Trophoblast cell (in vitro differentiated cells and primary cell): ENCODE measurements around the gene B3GNT3.

Experiments used
- DNase-seq, 2 donors: peaks; one replicate each; pipeline ENCODE4 v3.0.0-alpha.2; 2016
- H2AFZ ChIP-seq: 2 replicates; pipeline ENCODE4 v1.6.1; 2013; ENCODE audit warnings: low read length, moderate library complexity, mild to moderate bottlenecking; ENCODE audit not compliant: insufficient read depth, poor library complexity
- H2AK5ac ChIP-seq: 2 replicates; pipeline ENCODE4 v1.6.1; 2013; ENCODE audit warnings: mild to moderate bottlenecking, low read length
- H2BK120ac ChIP-seq: 2 replicates; pipeline ENCODE4 v1.6.1; 2013; ENCODE audit warnings: low read length, mild to moderate bottlenecking, moderate library complexity; ENCODE audit not compliant: insufficient read depth, poor library complexity
- H2BK12ac ChIP-seq: 2 replicates; pipeline ENCODE4 v1.6.1; 2013; ENCODE audit warnings: mild to moderate bottlenecking, low read length, moderate library complexity
- H2BK5ac ChIP-seq: 2 replicates; pipeline ENCODE4 v1.6.1; 2013; ENCODE audit warnings: low read length, low read depth, moderate library complexity, mild to moderate bottlenecking; ENCODE audit not compliant: poor library complexity
- H3K14ac ChIP-seq: 2 replicates; pipeline ENCODE4 v1.6.1; 2013; ENCODE audit warnings: mild to moderate bottlenecking, low read length
- H3K18ac ChIP-seq: 2 replicates; pipeline ENCODE4 v1.6.1; 2013; ENCODE audit warnings: mild to moderate bottlenecking, low read length
- H3K23ac ChIP-seq: 2 replicates; pipeline ENCODE4 v1.6.1; 2013; ENCODE audit warnings: low read length
- H3K27ac ChIP-seq: 2 replicates; pipeline ENCODE4 v1.5.1; 2013; ENCODE audit warnings: low read depth, mild to moderate bottlenecking, inconsistent platforms, low read length, moderate library complexity
- H3K27me3 ChIP-seq: 2 replicates; pipeline ENCODE4 v1.6.1; 2013; ENCODE audit warnings: inconsistent platforms, mild to moderate bottlenecking, low read length, moderate library complexity; ENCODE audit not compliant: insufficient read depth
- H3K36me3 ChIP-seq, 2 experiments: 1 replicate in 1 of 2; 2 replicates in 1 of 2; pipeline ENCODE4 v1.6.1; 2013; ENCODE audit warnings: low read length in 2 of 2, mild to moderate bottlenecking in 2 of 2, moderate library complexity in 1 of 2; ENCODE audit not compliant: insufficient read depth in 2 of 2, control insufficient read depth in 1 of 2
- H3K4ac ChIP-seq: 2 replicates; pipeline ENCODE4 v1.6.1; 2013; ENCODE audit warnings: low read depth, mild to moderate bottlenecking, low read length, moderate library complexity
- H3K4me1 ChIP-seq, 2 experiments: 1 replicate in 1 of 2; 2 replicates in 1 of 2; pipeline ENCODE4 v1.6.1; 2013; ENCODE audit warnings: low read length in 2 of 2, mild to moderate bottlenecking in 2 of 2, moderate library complexity in 1 of 2; ENCODE audit not compliant: insufficient read depth in 2 of 2, control insufficient read depth in 1 of 2
- H3K4me2 ChIP-seq: 2 replicates; pipeline ENCODE4 v1.6.1; 2013; ENCODE audit warnings: inconsistent platforms, mild to moderate bottlenecking, low read length, moderate library complexity
- H3K4me3 ChIP-seq: 2 replicates; pipeline ENCODE4 v1.5.1; 2013; ENCODE audit warnings: mild to moderate bottlenecking, low read depth, low read length, inconsistent platforms
- H3K79me1 ChIP-seq: one replicate; pipeline ENCODE4 v1.6.1; 2013; ENCODE audit warnings: low read length
- H3K79me2 ChIP-seq: 2 replicates; pipeline ENCODE4 v1.6.1; 2013; ENCODE audit warnings: low read length, mild to moderate bottlenecking; ENCODE audit not compliant: control insufficient read depth, insufficient read depth, poor library complexity
- H3K9ac ChIP-seq: 2 replicates; pipeline ENCODE4 v1.6.1; 2013; ENCODE audit warnings: mild to moderate bottlenecking, low read length
- H3K9me3 ChIP-seq: 2 replicates; pipeline ENCODE4 v1.6.1; 2013; ENCODE audit warnings: low read depth, mild to moderate bottlenecking, control low read depth, inconsistent platforms, low read length; ENCODE audit not compliant: insufficient read depth
- H4K12ac ChIP-seq: 2 replicates; pipeline ENCODE4 v1.6.1; 2013; ENCODE audit warnings: low read depth, mild to moderate bottlenecking, low read length, moderate library complexity
- H4K8ac ChIP-seq: 2 replicates; pipeline ENCODE4 v1.6.1; 2013; ENCODE audit warnings: low read depth, mild to moderate bottlenecking, low read length, moderate library complexity
- H4K91ac ChIP-seq: one replicate; pipeline ENCODE4 v1.6.1; 2013; ENCODE audit warnings: low read depth, mild to moderate bottlenecking, low read length, moderate library complexity
- WGBS: extraction: QIAGEN DNeasy Blood & Tissue Kit; methylation state at CpG from one replicate; pipeline ENCODE4 v1.1.7; 2013; ENCODE audit warnings: missing lambda C conversion rate; ENCODE audit not compliant: insufficient read length, insufficient coverage; ENCODE audit errors: extremely low coverage; 5-methylcytosine and 5-hydroxymethylcytosine counted together

B3GNT3 gene

GRCh38 chr19:17846146-17846545 lies 51.2 kb downstream of the B3GNT3 start:
- no peak overlapping the region for H3K27ac ChIP-seq
- H4K8ac ChIP-seq = no peak overlapping the region
- H4K12ac ChIP-seq = no peak overlapping the region
- H2BK120ac ChIP-seq = no peak overlapping the region
- H3K36me3 ChIP-seq = no peaks in the 10 kb centered on the region
- H3K9me3 ChIP-seq = peaks cover 13% of the 10 kb centered on the region
- no peak overlapping the region for H3K14ac ChIP-seq
- H3K4me3 ChIP-seq = no peak overlapping the region
- H3K4me1 ChIP-seq = peaks cover 6 to 7% of the 10 kb centered on the region in 2 experiments
- no peak overlapping the region for H3K4me2 ChIP-seq
- no CpG with 5 or more reads among the region's 8 CpGs for WGBS
- no peak overlapping the region for H4K91ac ChIP-seq
- no peak overlapping the region for H2AK5ac ChIP-seq
- DNase-seq = no peak
- no peak overlapping the region for H3K4ac ChIP-seq
- H2AFZ ChIP-seq = no peak overlapping the region
- H3K79me2 ChIP-seq = no peaks in the 10 kb centered on the region
- no peak overlapping the region for H3K18ac ChIP-seq
- no peaks in the 10 kb centered on the region for H3K79me1 ChIP-seq
- H2BK5ac ChIP-seq = no peak overlapping the region
- H3K27me3 ChIP-seq = peaks cover 14% of the 10 kb centered on the region
- no peak overlapping the region for H3K23ac ChIP-seq
- no peak overlapping the region for H3K9ac ChIP-seq
- H2BK12ac ChIP-seq = no peak overlapping the region

- H3K36me3 ChIP-seq = no peaks in the 10 kb centered on the region
- no peaks in the 10 kb centered on the region for H3K79me2 ChIP-seq
- no CpG with 5 or more reads among the region's 40 CpGs for WGBS
- peak in 1 of 2 donors; percentile 29 for DNase-seq
- no peaks in the 10 kb centered on the region for H3K79me1 ChIP-seq
- no peak within 1 kb of the TSS for H4K12ac ChIP-seq
- H3K14ac ChIP-seq = no peak within 1 kb of the TSS
- no peak within 1 kb of the TSS for H3K23ac ChIP-seq
- H3K4me3 ChIP-seq = no peak within 1 kb of the TSS
- H3K27ac ChIP-seq = no peak within 1 kb of the TSS
- H3K27me3 ChIP-seq = peaks cover 4% of the 10 kb centered on the region
- no peak within 1 kb of the TSS for H2AK5ac ChIP-seq
- H3K4ac ChIP-seq = no peak within 1 kb of the TSS
- H4K8ac ChIP-seq = peak within 1 kb of the TSS; percentile 76
- H3K4me2 ChIP-seq = peak within 1 kb of the TSS; percentile 46
- peak within 1 kb of the TSS; percentile 48 for H2AFZ ChIP-seq
- H3K9ac ChIP-seq = no peak within 1 kb of the TSS
- H2BK12ac ChIP-seq = no peak within 1 kb of the TSS
- H2BK120ac ChIP-seq = no peak within 1 kb of the TSS
- peaks cover 0 to 5% of the 10 kb centered on the region in 2 experiments for H3K4me1 ChIP-seq
- H2BK5ac ChIP-seq = no peak within 1 kb of the TSS
- H4K91ac ChIP-seq = no peak within 1 kb of the TSS
- H3K18ac ChIP-seq = no peak within 1 kb of the TSS
- H3K9me3 ChIP-seq = peaks cover 3% of the 10 kb centered on the region
These were observed 52.8 kb downstream of the B3GNT3 start, which contains the start of gene JAK3 for GRCh38 chr19:17847538-17848366. JAK3 (minus strand) TSS chr19:17847982; CDS start chr19:17844417, 3,565 bp downstream.

GRCh38 chr19:17848595-17849292 lies 53.8 kb downstream of the B3GNT3 start:
- no peak overlapping the region for H2BK120ac ChIP-seq
- H3K4ac ChIP-seq = no peak overlapping the region
- no peak for DNase-seq
- no peaks in the 10 kb centered on the region for H3K9me3 ChIP-seq
- no peak overlapping the region for H3K4me2 ChIP-seq
- no peaks in the 10 kb centered on the region for H3K79me2 ChIP-seq
- H3K36me3 ChIP-seq = no peaks in the 10 kb centered on the region
- H3K4me1 ChIP-seq = peaks cover 0 to 5% of the 10 kb centered on the region in 2 experiments
- no peak overlapping the region for H4K8ac ChIP-seq
- no peak overlapping the region for H3K14ac ChIP-seq
- H3K23ac ChIP-seq = no peak overlapping the region
- H3K27me3 ChIP-seq = no peaks in the 10 kb centered on the region
- no peak overlapping the region for H2BK5ac ChIP-seq
- H4K91ac ChIP-seq = no peak overlapping the region
- no peak overlapping the region for H3K27ac ChIP-seq
- H2AFZ ChIP-seq = no peak overlapping the region
- no peak overlapping the region for H4K12ac ChIP-seq
- no peak overlapping the region for H3K18ac ChIP-seq
- no peak overlapping the region for H2AK5ac ChIP-seq
- H3K9ac ChIP-seq = no peak overlapping the region
- no peak overlapping the region for H2BK12ac ChIP-seq
- no peaks in the 10 kb centered on the region for H3K79me1 ChIP-seq
- H3K4me3 ChIP-seq = no peak overlapping the region
- WGBS = no CpG with 5 or more reads among the region's 14 CpGs

GRCh38 chr19:17854061-17854460 lies 59.1 kb downstream of the B3GNT3 start:
- Histone ChIP-seq H3K27ac (no peak overlapping the region), H2BK12ac (no peak overlapping the region), H4K12ac (no peak overlapping the region), H3K23ac (no peak overlapping the region), H4K8ac (no peak overlapping the region), H3K4me3 (no peak overlapping the region), H2AFZ (no peak overlapping the region), H3K79me1 (no peaks in the 10 kb centered on the region), H3K9me3 (no peaks in the 10 kb centered on the region), H3K4me2 (no peak overlapping the region), H3K4me1 (peaks cover 0 to 5% of the 10 kb centered on the region in 2 experiments), H2AK5ac (no peak overlapping the region), H3K79me2 (no peaks in the 10 kb centered on the region), H3K14ac (no peak overlapping the region), H3K4ac (no peak overlapping the region), H3K27me3 (no peaks in the 10 kb centered on the region), H2BK5ac (no peak overlapping the region), H2BK120ac (no peak overlapping the region), H3K36me3 (no peaks in the 10 kb centered on the region), H3K18ac (no peak overlapping the region), H4K91ac (no peak overlapping the region), H3K9ac (no peak overlapping the region)
- DNase-seq = peak; percentile 72 to 85
- no CpG with 5 or more reads among the region's 6 CpGs for WGBS
